Ectodermal cell (in vitro differentiated cells): ENCODE results near the gene MAP3K4.

Source experiments
- H3K27ac ChIP-seq: 2 replicates; pipeline ENCODE4 v1.7.0; 2013; ENCODE audit warnings: mild to moderate bottlenecking, low read depth, low read length; ENCODE audit not compliant: insufficient read depth, poor library complexity, severe bottlenecking
- H3K27me3 ChIP-seq: 2 replicates; pipeline ENCODE4 v1.7.0; 2013; ENCODE audit warnings: mild to moderate bottlenecking, low read length; ENCODE audit not compliant: insufficient read depth, control insufficient read depth, poor library complexity, severe bottlenecking
- H3K36me3 ChIP-seq: one replicate; pipeline ENCODE4 v1.7.0; 2013; ENCODE audit warnings: low read length; ENCODE audit not compliant: control insufficient read depth, insufficient read depth
- H3K4me1 ChIP-seq: one replicate; pipeline ENCODE4 v1.7.0; 2013; ENCODE audit warnings: low read length; ENCODE audit not compliant: control insufficient read depth, insufficient read depth
- H3K4me3 ChIP-seq: 2 replicates; pipeline ENCODE4 v1.7.0; 2013; ENCODE audit warnings: low read depth, low read length, control low read depth; ENCODE audit not compliant: insufficient read depth
- H3K9me3 ChIP-seq: 2 replicates; pipeline ENCODE4 v1.7.0; 2013; ENCODE audit warnings: mild to moderate bottlenecking, low read length, moderate library complexity; ENCODE audit not compliant: control insufficient read depth
- WGBS, 2 experiments: methylation state at CpG; one replicate each; pipeline ENCODE4 v1.1.7; 2013; ENCODE audit warnings: missing lambda C conversion rate in 2 of 2; 5-methylcytosine and 5-hydroxymethylcytosine counted together

MAP3K4 gene

DNA sequence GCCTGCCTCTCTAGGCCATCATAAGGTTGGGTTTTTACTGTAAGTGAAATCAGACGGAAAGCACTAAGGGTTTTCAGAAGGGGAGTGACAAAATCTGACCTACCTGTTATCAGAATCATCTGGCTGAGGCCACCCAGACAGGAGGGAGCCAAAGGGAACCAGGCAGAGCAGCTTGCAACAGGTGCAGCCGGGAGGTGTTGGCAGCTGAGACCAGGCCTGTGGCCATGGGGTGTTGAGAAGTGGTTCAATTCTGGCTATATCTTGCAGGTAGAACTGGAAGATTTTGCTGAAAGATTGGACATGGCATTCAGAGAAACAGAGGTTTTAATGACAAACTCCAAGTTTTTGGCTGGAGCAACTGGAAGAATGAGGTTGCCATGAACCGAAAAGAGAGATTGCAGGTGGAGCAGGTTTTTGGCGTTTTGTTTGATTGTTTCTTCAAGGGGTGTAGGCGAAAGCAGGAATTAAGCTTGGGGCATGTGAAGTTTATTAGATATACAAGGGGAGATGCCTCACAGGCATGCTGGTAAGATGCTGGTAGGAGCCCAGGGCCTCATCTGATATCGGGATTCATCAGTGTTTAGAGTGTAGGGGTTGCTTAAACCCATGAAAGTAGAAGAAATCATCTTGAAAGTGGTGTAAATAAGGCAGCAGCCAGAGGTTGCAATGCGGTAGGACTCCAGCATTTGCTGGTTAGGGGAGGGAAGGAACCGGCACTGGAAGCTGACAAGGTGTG is 35.1 kb upstream of the MAP3K4 start:
- no peaks in the 10 kb centered on the region for H3K27me3 ChIP-seq
- H3K9me3 ChIP-seq, result no peaks in the 10 kb centered on the region
- H3K27ac ChIP-seq, result no peak overlapping the region
- H3K4me3 ChIP-seq, result no peak overlapping the region
- H3K4me1 ChIP-seq, result peaks cover 30% of the 10 kb centered on the region
- no peaks in the 10 kb centered on the region for H3K36me3 ChIP-seq
- 94 to 96% methylated on average over 8 of the region's 8 CpGs for WGBS, 2 experiments

DNA sequence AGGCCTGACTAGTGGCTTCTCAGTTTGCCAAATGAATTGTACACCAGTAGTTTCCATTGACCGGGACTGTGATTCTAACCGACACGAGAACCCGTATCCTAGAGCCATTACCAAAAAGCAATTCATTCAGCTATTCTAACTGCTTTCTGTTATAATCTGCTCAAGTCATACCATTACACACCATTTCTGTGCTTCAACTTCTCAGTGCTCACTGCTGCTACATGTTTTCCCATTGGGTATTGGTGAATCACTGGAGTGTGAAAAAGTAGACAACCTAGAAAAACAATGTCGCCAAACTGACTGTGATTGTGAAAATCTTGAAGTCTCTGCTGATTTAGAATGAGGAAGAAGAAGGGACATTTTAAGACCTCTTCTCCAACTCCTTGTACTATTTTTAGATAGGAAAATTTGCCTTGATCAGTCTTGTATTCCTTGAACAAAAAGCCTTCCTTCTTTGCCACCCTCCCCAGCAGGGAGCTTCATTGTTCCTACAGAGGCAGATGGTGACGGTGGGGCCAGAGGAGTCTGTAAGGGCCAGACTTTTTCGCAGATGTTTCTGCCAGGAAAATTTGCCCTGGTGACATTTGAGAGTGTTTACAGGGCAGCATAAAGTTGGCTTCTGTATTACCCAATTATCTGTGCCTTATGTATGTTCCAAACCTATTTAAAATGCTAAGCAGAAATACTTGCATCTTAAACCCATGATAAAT is 31.7 kb upstream of the MAP3K4 start:
- Histone ChIP-seq H3K9me3 (no peaks in the 10 kb centered on the region), H3K4me3 (no peak overlapping the region), H3K36me3 (no peaks in the 10 kb centered on the region), H3K4me1 (peaks cover 19% of the 10 kb centered on the region), H3K27ac (peak overlapping the region; percentile 32), H3K27me3 (no peaks in the 10 kb centered on the region)
- 73 to 79% methylated on average over 7 of the region's 7 CpGs for WGBS, 2 experiments

DNA sequence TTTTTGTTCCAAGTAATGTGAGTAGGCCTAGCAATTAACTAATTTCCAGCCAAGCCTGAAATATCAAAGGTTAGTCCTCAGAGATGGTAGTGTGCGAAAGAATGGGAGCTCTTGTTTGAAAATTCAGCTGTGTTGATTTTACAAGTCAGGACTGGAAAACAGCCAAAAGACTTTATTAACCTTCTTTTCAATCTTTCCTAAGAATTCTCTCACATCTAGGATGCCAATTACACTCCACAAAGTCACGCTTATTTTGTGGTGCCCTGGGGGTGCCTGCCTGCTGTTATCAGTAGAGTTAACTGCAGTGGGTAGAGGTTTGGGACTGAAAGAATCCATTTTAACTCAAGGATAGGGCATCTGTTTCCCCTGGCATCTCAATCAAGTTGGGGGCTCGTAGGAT is 30.7 kb upstream of the MAP3K4 start:
- Histone ChIP-seq H3K27ac (no peak overlapping the region), H3K9me3 (no peaks in the 10 kb centered on the region), H3K4me1 (peaks cover 19% of the 10 kb centered on the region), H3K36me3 (no peaks in the 10 kb centered on the region), H3K4me3 (no peak overlapping the region), H3K27me3 (no peaks in the 10 kb centered on the region)
- 88 to 96% methylated on average over 2 to 3 of the region's 3 CpGs for WGBS, 2 experiments

GRCh38 chr6:160962835-160963623 is 28.5 kb upstream of the MAP3K4 start:
- whole genome bisulfite sequencing, 2 experiments, result 88 to 92% methylated on average over 15 of the region's 15 CpGs
- H3K36me3 ChIP-seq, result no peaks in the 10 kb centered on the region
- peaks cover 19% of the 10 kb centered on the region for H3K4me1 ChIP-seq

GRCh38 chr6:160963651-160964050 is 27.9 kb upstream of the MAP3K4 start:
- Histone ChIP-seq H3K36me3 (no peaks in the 10 kb centered on the region), H3K27me3 (no peaks in the 10 kb centered on the region), H3K4me1 (peaks cover 19% of the 10 kb centered on the region), H3K4me3 (no peak overlapping the region), H3K9me3 (no peaks in the 10 kb centered on the region), H3K27ac (no peak overlapping the region)
- 95 to 97% methylated on average over 7 to 8 of the region's 8 CpGs for WGBS, 2 experiments

More at GRCh38 chr6:160962835-160963623, 28.5 kb upstream of the MAP3K4 start:
- no peak overlapping the region for H3K27ac ChIP-seq
- no peaks in the 10 kb centered on the region for H3K27me3 ChIP-seq
- no peak overlapping the region for H3K4me3 ChIP-seq
- H3K9me3 ChIP-seq, result no peaks in the 10 kb centered on the region

- 88 to 92% methylated on average over 5 of the region's 5 CpGs for WGBS, 2 experiments
- no peak overlapping the region for H3K4me3 ChIP-seq
- peaks cover 4% of the 10 kb centered on the region for H3K4me1 ChIP-seq
- no peaks in the 10 kb centered on the region for H3K27me3 ChIP-seq
- no peaks in the 10 kb centered on the region for H3K36me3 ChIP-seq
- H3K9me3 ChIP-seq, result no peaks in the 10 kb centered on the region
- no peak overlapping the region for H3K27ac ChIP-seq
These were observed 25.7 kb upstream of the MAP3K4 start for GRCh38 chr6:160965893-160966292.

DNA sequence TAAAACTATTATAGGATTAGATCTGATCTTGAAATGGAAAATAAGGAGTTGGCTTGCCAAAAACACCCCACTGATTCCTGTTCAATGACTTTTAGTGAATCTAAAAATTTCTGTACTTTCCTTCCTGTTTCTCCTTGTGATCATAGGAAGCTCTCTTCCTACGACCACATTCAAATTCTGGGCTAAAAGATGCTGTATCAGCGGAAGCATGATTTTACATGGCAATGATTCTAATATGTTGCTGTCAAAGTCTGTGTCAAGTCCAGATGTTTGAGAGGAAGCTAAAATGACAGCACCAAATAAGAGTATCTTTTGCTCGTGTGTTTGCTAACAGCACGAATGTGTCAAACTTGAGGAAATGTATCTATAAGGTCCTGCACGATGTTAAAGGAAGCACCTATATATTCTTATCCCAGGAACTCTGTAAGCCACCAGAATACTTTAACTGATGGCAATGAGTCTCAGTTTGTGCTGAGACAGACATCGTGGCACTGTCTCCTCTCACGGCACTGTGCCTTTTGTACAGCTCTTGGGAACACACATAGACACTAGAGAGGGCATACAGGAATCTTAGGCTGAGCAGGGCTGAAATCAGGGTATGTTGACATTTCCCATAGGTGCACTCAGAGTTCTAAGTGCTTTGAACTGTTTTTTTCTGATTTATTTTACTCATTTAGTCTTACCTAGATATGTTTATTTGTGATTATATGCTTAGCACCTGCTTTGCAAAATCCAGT is 24.9 kb upstream of the MAP3K4 start:
- H3K4me3 ChIP-seq, result no peak overlapping the region
- 93 to 95% methylated on average over 7 of the region's 7 CpGs for WGBS, 2 experiments
- H3K27me3 ChIP-seq, result no peaks in the 10 kb centered on the region
- no peaks in the 10 kb centered on the region for H3K9me3 ChIP-seq
- no peak overlapping the region for H3K27ac ChIP-seq
- no peaks in the 10 kb centered on the region for H3K4me1 ChIP-seq
- no peaks in the 10 kb centered on the region for H3K36me3 ChIP-seq

DNA sequence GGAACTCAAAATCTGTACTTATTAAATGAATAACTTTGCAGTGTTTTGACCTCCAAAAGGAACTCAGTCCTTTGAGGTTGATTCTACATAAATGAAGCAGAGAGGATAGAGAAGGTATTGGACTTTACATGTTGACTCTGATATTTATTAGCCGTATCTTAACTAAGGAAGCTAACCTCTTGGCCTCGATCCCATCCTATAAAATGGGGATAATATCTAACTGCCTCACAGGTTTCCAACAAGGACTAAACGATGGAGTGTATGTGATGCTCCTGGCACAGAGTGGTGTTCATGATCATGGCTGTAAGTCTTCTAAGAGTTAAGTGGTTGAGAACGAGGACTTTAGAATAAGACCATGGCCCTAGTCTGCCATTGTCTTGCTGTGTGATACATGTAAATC is 24.2 kb upstream of the MAP3K4 start:
- Histone ChIP-seq H3K4me1 (no peaks in the 10 kb centered on the region), H3K27me3 (no peaks in the 10 kb centered on the region), H3K27ac (no peak overlapping the region), H3K9me3 (no peaks in the 10 kb centered on the region), H3K4me3 (no peak overlapping the region), H3K36me3 (no peaks in the 10 kb centered on the region)
- 93 to 96% methylated on average over 4 of the region's 4 CpGs for WGBS, 2 experiments

GRCh38 chr6:160967833-160968232 is 23.7 kb upstream of the MAP3K4 start:
- no peak overlapping the region for H3K27ac ChIP-seq
- H3K36me3 ChIP-seq, result no peaks in the 10 kb centered on the region
- WGBS, 2 experiments, result 100% methylated on average over 1 of the region's 1 CpG; no CpG with 5 or more reads in 1 of the 2 experiments

More at GRCh38 chr6:160967833-160968232, 23.7 kb upstream of the MAP3K4 start:
- Histone ChIP-seq H3K27me3 (no peaks in the 10 kb centered on the region), H3K9me3 (no peaks in the 10 kb centered on the region), H3K4me1 (no peaks in the 10 kb centered on the region), H3K4me3 (no peak overlapping the region)
